ENCODE measurements around the gene PPP4C.

PPP4C gene

GRCh38 chr16:30075503-30076275 is at the start of gene PPP4C:
TSS of gene PPP4C (plus strand) at chr16:30075994. CDS start at chr16:30076378, 384 bp downstream.
- TF ChIP-seq, protein P1, sequence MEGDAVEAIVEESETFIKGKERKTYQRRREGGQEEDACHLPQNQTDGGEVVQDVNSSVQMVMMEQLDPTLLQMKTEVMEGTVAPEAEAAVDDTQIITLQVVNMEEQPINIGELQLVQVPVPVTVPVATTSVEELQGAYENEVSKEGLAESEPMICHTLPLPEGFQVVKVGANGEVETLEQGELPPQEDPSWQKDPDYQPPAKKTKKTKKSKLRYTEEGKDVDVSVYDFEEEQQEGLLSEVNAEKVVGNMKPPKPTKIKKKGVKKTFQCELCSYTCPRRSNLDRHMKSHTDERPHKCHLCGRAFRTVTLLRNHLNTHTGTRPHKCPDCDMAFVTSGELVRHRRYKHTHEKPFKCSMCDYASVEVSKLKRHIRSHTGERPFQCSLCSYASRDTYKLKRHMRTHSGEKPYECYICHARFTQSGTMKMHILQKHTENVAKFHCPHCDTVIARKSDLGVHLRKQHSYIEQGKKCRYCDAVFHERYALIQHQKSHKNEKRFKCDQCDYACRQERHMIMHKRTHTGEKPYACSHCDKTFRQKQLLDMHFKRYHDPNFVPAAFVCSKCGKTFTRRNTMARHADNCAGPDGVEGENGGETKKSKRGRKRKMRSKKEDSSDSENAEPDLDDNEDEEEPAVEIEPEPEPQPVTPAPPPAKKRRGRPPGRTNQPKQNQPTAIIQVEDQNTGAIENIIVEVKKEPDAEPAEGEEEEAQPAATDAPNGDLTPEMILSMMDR (IDR thresholded peaks at IDR 0.05), result no peak

DNA sequence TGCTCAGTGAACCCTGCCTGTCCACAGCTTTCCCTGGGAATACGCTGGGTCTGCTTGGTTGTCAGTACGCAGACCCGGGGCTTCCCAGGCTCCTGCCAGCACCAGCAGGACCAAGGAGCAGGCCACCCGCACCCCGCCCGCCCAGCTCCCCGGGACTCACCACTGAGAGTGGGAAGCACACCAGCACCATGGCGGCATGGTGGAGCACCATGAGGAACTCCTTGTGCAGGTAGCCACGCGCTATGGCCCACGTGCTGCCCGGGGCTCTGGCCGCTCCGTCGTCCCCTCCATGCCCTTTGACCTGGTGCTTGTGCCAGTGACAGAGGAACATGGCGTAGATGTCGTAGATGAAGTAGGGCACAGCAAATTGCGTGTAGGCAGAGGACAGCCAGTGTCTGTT is 49.3 kb upstream of the PPP4C start:
- TF ChIP-seq, protein P1 (IDR thresholded peaks at IDR 0.05), result no peak

GRCh38 chr16:30027588-30028437 is 48.0 kb upstream of the PPP4C start:
- TF ChIP-seq, protein P1 (IDR thresholded peaks at IDR 0.05), result no peak

DNA sequence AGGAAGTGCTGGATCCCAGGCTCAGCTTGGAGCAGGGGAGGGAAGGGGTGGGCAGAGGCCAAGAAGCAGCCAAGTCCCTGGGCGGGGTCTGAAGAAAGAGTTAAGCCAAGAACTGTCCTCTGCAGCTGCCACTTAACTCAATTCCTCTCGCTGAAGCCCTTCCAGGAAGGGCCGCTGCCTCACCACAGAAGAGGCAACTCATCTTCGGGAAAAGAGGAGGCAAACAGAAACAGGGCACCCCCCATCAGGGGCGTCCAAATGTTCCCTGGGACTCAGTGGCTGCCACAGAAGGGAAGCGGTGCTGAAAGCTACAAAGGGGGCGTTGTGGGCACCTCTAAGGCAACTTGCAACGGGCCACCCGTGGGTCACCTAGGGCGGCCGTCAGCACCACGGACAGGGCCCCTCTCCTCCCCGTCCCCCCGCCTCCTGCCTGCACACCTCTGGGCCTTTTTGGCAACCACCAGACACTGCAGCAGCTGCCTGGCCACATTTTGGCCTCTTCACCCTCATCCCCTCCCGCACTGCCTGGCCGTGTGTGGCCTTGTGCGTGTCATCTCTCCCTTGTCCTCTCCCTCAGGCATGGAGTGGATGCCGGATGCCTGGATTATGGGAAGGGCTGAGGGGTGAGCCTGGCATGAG is 47.2 kb upstream of the PPP4C start:
- TF ChIP-seq, protein P1 (IDR thresholded peaks at IDR 0.05), result no peak

GRCh38 chr16:30030011-30030685 is 45.6 kb upstream of the PPP4C start:
- TF ChIP-seq, protein P1 (IDR thresholded peaks at IDR 0.05), result no peak

- TF ChIP-seq, protein P1 (IDR thresholded peaks at IDR 0.05), result no peak
Measured at GRCh38 chr16:30030841-30031413, 44.9 kb upstream of the PPP4C start, which contains the start of gene TLCD3B. TSS of gene TLCD3B (minus strand) at chr16:30031271. CDS start at chr16:30030527, 744 bp downstream.
